GM18868 (cell line): ENCODE data around the gene PAPPA.

ENCODE experiments used
- ATAC-seq: cut with Tn5 transposase; IDR thresholded peaks from one replicate; pipeline ENCODE4 v1.9.1; 2021; ENCODE audit warnings: mild to moderate bottlenecking, moderate library complexity; ENCODE audit not compliant: unreplicated experiment

Gene PAPPA

GRCh38 chr9:116213693-116214047 is 60.1 kb downstream of the PAPPA start:
- ATAC-seq: no peak

- ATAC-seq: no peak
Observed at GRCh38 chr9:116218399-116218798, 64.8 kb downstream of the PAPPA start.

- ATAC-seq: no peak
Observed at GRCh38 chr9:116219686-116220085, 66.1 kb downstream of the PAPPA start.

GRCh38 chr9:116223926-116224325 is 70.3 kb downstream of the PAPPA start:
- ATAC-seq: no peak

GRCh38 chr9:116230051-116230632 is 76.6 kb downstream of the PAPPA start:
- ATAC-seq: no peak

- ATAC-seq: no peak
Observed at GRCh38 chr9:116232424-116233159, 79.0 kb downstream of the PAPPA start.

GRCh38 chr9:116233160-116233530 is 79.6 kb downstream of the PAPPA start:
- no peak for ATAC-seq

- no peak for ATAC-seq
Observed at GRCh38 chr9:116234081-116234480, 80.5 kb downstream of the PAPPA start.

- no peak for ATAC-seq
Observed at GRCh38 chr9:116236979-116237378, 83.4 kb downstream of the PAPPA start.

GRCh38 chr9:116237456-116237855 is 83.9 kb downstream of the PAPPA start:
- ATAC-seq: no peak

GRCh38 chr9:116238225-116238624 is 84.6 kb downstream of the PAPPA start:
- ATAC-seq: no peak

GRCh38 chr9:116238776-116239340 is 85.3 kb downstream of the PAPPA start:
- ATAC-seq: no peak

GRCh38 chr9:116243708-116244107 is 90.1 kb downstream of the PAPPA start:
- no peak for ATAC-seq

GRCh38 chr9:116247284-116247683 is 93.7 kb downstream of the PAPPA start:
- no peak for ATAC-seq

- no peak for ATAC-seq
Observed at GRCh38 chr9:116247791-116248374, 94.3 kb downstream of the PAPPA start.

- no peak for ATAC-seq
Observed at GRCh38 chr9:116250891-116251290, 97.3 kb downstream of the PAPPA start.

- no peak for ATAC-seq
Observed at GRCh38 chr9:116251366-116251765, 97.8 kb downstream of the PAPPA start.

- ATAC-seq: no peak
Observed at GRCh38 chr9:116260531-116260930, 106.9 kb downstream of the PAPPA start.

- no peak for ATAC-seq
Observed at GRCh38 chr9:116262448-116262847, 108.9 kb downstream of the PAPPA start.

GRCh38 chr9:116264361-116264760 is 110.8 kb downstream of the PAPPA start:
- ATAC-seq: no peak

GRCh38 chr9:116267021-116267420 is 113.4 kb downstream of the PAPPA start:
- ATAC-seq: no peak

- no peak for ATAC-seq
Observed at GRCh38 chr9:116269250-116269649, 115.7 kb downstream of the PAPPA start.
